Measurements from ENCODE around the gene GARIN3.
A peak's percentile ranks its signal among the peaks of the same experiment; 100 is the strongest.

GARIN3 gene

DNA sequence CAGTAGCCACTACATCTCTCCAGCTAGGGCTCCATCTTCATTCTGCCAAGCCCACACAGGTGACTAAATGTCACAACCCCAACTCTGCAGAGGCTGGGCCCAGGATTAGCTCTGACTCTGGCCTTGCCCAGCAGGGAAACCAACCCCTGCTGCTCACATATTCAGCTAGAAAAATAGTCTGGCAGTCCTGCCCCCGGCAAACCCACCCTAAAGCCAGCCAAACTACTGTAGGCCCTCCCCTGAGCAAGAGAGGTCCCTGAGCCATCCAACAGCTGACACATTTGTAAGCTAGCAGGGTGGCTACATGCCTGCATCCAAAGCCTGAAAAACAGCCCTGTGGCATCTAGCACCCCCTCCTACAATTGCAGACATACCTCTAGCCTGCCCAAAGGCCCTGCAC, 46.0 kb downstream of the GARIN3 start:
- no peak for DNase-seq (ENCODE audit: low read depth)
- TF ChIP-seq, protein P1, sequence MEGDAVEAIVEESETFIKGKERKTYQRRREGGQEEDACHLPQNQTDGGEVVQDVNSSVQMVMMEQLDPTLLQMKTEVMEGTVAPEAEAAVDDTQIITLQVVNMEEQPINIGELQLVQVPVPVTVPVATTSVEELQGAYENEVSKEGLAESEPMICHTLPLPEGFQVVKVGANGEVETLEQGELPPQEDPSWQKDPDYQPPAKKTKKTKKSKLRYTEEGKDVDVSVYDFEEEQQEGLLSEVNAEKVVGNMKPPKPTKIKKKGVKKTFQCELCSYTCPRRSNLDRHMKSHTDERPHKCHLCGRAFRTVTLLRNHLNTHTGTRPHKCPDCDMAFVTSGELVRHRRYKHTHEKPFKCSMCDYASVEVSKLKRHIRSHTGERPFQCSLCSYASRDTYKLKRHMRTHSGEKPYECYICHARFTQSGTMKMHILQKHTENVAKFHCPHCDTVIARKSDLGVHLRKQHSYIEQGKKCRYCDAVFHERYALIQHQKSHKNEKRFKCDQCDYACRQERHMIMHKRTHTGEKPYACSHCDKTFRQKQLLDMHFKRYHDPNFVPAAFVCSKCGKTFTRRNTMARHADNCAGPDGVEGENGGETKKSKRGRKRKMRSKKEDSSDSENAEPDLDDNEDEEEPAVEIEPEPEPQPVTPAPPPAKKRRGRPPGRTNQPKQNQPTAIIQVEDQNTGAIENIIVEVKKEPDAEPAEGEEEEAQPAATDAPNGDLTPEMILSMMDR (conservative IDR thresholded peaks at IDR 0.05; ENCODE audit: low read length) = no peak
- no peak overlapping the region for H3K4me3 ChIP-seq (ENCODE audit: low read length)

DNA sequence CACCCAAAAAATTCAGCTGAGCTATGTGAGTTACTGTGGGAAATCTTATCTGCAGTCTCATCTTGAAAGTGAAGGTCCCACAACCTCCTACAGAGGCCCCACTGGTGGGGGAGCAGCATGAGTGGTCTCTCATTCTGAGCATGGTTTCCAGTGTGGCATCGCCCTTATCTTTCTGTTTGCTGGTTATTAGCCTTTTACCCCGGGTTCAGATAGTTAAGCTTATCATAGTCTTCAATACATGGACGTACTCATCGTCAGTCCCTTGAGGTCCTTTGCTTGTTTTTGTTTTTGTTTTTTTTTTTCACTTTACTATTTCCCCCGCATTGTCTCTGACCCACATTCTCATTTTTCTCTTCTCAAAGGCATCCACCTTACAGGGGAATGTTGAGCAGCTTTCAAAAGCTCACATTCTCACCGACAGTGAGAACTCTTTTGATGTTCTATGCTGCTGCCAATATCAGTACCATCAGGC, 49.5 kb downstream of the GARIN3 start:
- no peak overlapping the region for H3K4me3 ChIP-seq (ENCODE audit: low read length)
- DNase-seq (ENCODE audit: low read depth) = no peak
- TF ChIP-seq, protein P1 (conservative IDR thresholded peaks at IDR 0.05; ENCODE audit: low read length) = no peak

GRCh38 chr5:157115502-157115901, 50.6 kb downstream of the GARIN3 start:
- DNase-seq (ENCODE audit: low read depth) = no peak
- TF ChIP-seq, protein P1 (conservative IDR thresholded peaks at IDR 0.05; ENCODE audit: low read length) = no peak
- H3K4me3 ChIP-seq (ENCODE audit: low read length) = no peak overlapping the region

DNA sequence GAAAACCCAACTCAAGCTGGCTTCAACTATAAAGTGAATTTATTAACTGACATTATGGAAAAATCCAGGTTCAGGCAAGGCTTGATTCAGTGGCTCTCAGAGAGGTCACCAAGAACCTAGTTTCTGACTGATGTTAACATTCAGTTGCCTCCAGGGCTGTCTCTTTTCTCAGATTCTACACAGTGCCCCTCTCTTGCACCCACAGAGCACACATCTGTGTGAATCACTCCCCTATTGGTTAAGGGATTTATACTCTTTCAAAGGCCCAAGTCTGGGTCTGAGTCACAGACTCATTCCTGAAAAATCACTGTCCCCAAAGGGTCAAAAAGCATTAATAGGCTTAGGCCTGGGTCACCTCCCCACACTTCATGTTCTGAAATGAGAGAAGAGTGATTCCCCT, 51.1 kb downstream of the GARIN3 start:
- DNase-seq (ENCODE audit: low read depth) = no peak
- no peak overlapping the region for H3K4me3 ChIP-seq (ENCODE audit: low read length)
- TF ChIP-seq, protein P1 (conservative IDR thresholded peaks at IDR 0.05; ENCODE audit: low read length) = no peak

- DNase-seq (ENCODE audit: low read depth) = peak; percentile 21
These were observed 53.1 kb downstream of the GARIN3 start for GRCh38 chr5:157113002-157113401.

More at GRCh38 chr5:157113002-157113401, 53.1 kb downstream of the GARIN3 start:
- no peak overlapping the region for H3K4me3 ChIP-seq (ENCODE audit: low read length)
- TF ChIP-seq, protein P1 (conservative IDR thresholded peaks at IDR 0.05; ENCODE audit: low read length) = no peak
